Measurements from ENCODE around the gene PARVA.

- no peak for TF ChIP-seq CTCF (IDR thresholded peaks at IDR 0.05)
- TF ChIP-seq POLR2A (IDR thresholded peaks at IDR 0.05): no peak
Observed at GRCh38 chr11:12386309-12386708, 8.9 kb downstream of the PARVA start.
